ENCODE data around the gene WFDC9.
"Not testable (repeated sequence)": the region's sequence is repeated elsewhere in the genome, so short reads cannot be mapped to it uniquely, and the experiment has no call there.

WFDC9 gene

DNA sequence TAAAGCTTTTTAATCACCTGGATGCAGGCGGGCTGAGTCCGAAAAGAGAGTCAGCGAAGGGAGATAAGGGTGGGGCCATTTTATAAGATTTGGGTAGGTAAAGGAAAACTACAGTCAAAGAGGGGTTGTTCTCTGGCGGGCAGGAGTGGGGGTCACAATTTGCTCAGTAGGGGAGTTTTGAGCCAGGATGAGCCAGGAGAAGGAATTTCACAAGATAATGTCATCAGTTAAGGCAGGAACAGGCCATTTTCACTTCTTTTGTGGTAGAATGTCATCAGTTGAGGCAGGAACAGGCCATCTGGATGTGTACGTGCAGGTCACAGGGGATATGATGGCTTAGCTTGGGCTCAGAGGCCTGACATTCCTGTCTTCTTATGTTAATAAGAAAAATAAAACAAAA is 46.8 kb downstream of the WFDC9 start:
- not testable (repeated sequence) for H3K4me3 ChIP-seq (replicated peaks; ENCODE audit: insufficient read depth, low read length); DNase-seq (ENCODE audit: low read depth in 1 of 2, low spot score in 1 of 2); H3K27ac ChIP-seq (replicated peaks)
- peaks cover 13% of the 10 kb centered on the region for H3K27me3 ChIP-seq (ENCODE audit: insufficient read depth, poor library complexity, severe bottlenecking)

GRCh38 chr20:45583502-45583901 is 47.6 kb downstream of the WFDC9 start:
- Histone ChIP-seq H3K27me3 (ENCODE audit: insufficient read depth, poor library complexity, severe bottlenecking) (peaks cover 13% of the 10 kb centered on the region), H3K27ac (replicated peaks) (no peak overlapping the region), H3K4me3 (replicated peaks; ENCODE audit: insufficient read depth, low read length) (no peak overlapping the region)
- DNase-seq (ENCODE audit: low read depth in 1 of 2, low spot score in 1 of 2) = no peak
- TF ChIP-seq SPI1 (IDR thresholded peaks at IDR 0.05; ENCODE audit: borderline replicate concordance, low read depth) = no peak
- TF ChIP-seq GABPA (IDR thresholded peaks at IDR 0.05; ENCODE audit: low read depth) = no peak
- TF ChIP-seq, protein P1, sequence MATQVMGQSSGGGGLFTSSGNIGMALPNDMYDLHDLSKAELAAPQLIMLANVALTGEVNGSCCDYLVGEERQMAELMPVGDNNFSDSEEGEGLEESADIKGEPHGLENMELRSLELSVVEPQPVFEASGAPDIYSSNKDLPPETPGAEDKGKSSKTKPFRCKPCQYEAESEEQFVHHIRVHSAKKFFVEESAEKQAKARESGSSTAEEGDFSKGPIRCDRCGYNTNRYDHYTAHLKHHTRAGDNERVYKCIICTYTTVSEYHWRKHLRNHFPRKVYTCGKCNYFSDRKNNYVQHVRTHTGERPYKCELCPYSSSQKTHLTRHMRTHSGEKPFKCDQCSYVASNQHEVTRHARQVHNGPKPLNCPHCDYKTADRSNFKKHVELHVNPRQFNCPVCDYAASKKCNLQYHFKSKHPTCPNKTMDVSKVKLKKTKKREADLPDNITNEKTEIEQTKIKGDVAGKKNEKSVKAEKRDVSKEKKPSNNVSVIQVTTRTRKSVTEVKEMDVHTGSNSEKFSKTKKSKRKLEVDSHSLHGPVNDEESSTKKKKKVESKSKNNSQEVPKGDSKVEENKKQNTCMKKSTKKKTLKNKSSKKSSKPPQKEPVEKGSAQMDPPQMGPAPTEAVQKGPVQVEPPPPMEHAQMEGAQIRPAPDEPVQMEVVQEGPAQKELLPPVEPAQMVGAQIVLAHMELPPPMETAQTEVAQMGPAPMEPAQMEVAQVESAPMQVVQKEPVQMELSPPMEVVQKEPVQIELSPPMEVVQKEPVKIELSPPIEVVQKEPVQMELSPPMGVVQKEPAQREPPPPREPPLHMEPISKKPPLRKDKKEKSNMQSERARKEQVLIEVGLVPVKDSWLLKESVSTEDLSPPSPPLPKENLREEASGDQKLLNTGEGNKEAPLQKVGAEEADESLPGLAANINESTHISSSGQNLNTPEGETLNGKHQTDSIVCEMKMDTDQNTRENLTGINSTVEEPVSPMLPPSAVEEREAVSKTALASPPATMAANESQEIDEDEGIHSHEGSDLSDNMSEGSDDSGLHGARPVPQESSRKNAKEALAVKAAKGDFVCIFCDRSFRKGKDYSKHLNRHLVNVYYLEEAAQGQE (IDR thresholded peaks at IDR 0.05; ENCODE audit: insufficient replicate concordance, low read depth) = no peak
- TF ChIP-seq POLR2AphosphoS5 (IDR thresholded peaks at IDR 0.05; ENCODE audit: low read depth) = no peak
- TF ChIP-seq, protein P2, sequence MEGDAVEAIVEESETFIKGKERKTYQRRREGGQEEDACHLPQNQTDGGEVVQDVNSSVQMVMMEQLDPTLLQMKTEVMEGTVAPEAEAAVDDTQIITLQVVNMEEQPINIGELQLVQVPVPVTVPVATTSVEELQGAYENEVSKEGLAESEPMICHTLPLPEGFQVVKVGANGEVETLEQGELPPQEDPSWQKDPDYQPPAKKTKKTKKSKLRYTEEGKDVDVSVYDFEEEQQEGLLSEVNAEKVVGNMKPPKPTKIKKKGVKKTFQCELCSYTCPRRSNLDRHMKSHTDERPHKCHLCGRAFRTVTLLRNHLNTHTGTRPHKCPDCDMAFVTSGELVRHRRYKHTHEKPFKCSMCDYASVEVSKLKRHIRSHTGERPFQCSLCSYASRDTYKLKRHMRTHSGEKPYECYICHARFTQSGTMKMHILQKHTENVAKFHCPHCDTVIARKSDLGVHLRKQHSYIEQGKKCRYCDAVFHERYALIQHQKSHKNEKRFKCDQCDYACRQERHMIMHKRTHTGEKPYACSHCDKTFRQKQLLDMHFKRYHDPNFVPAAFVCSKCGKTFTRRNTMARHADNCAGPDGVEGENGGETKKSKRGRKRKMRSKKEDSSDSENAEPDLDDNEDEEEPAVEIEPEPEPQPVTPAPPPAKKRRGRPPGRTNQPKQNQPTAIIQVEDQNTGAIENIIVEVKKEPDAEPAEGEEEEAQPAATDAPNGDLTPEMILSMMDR (IDR thresholded peaks at IDR 0.05; ENCODE audit: insufficient read depth, low read length) = no peak

- TF ChIP-seq, protein P1 (IDR thresholded peaks at IDR 0.05; ENCODE audit: insufficient replicate concordance, low read depth) = no peak
- TF ChIP-seq GABPA (IDR thresholded peaks at IDR 0.05; ENCODE audit: low read depth) = no peak
- TF ChIP-seq, protein P2 (IDR thresholded peaks at IDR 0.05; ENCODE audit: insufficient read depth, low read length) = no peak
- peak; percentile 27; the same call in 1 of the 2 replicates for TF ChIP-seq SPI1 (IDR thresholded peaks at IDR 0.05; ENCODE audit: borderline replicate concordance, low read depth)
- no peak for TF ChIP-seq POLR2AphosphoS5 (IDR thresholded peaks at IDR 0.05; ENCODE audit: low read depth)
- DNase-seq (ENCODE audit: low read depth in 1 of 2, low spot score in 1 of 2) = no peak
- H3K27ac ChIP-seq (replicated peaks) = no peak overlapping the region
- H3K4me3 ChIP-seq (replicated peaks; ENCODE audit: insufficient read depth, low read length) = no peak overlapping the region
- H3K27me3 ChIP-seq (ENCODE audit: insufficient read depth, poor library complexity, severe bottlenecking) = peaks cover 13% of the 10 kb centered on the region
Measured at GRCh38 chr20:45581702-45582101, 49.4 kb downstream of the WFDC9 start.

DNA sequence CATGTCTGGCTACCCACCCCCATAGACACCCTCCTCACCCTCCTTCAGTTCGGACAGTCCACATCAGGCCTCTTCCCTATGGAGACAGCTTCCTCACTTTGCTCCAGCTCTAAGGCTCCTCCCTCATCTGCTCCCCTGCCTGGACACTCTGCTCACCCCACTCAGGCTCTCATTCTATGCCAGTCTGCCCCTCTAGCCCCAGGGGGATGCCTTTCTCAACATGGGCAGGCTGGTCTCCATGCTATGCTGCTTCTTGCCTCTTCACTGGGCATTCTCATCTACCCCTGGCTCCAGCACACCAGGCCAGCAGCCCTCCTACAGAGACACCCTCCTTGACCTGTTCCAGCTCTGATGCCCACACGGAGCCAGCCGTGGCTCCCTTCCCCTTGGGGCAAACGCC is 51.9 kb downstream of the WFDC9 start, which contains the start of gene WFDC8:
Gene WFDC8 (minus strand): TSS at position 101 of the 400 bp plus-strand sequence. CDS start 37 bp downstream, at position 64.
- DNase-seq (ENCODE audit: low read depth in 1 of 2, low spot score in 1 of 2) = no peak
- Histone ChIP-seq H3K27me3 (ENCODE audit: insufficient read depth, poor library complexity, severe bottlenecking) (peaks cover 17% of the 10 kb centered on the region), H3K4me3 (replicated peaks; ENCODE audit: insufficient read depth, low read length) (no peak within 1 kb of the TSS), H3K27ac (replicated peaks) (no peak within 1 kb of the TSS)
- TF ChIP-seq POLR2AphosphoS5 (IDR thresholded peaks at IDR 0.05; ENCODE audit: low read depth) (no peak), SPI1 (IDR thresholded peaks at IDR 0.05; ENCODE audit: borderline replicate concordance, low read depth) (no peak), GABPA (IDR thresholded peaks at IDR 0.05; ENCODE audit: low read depth) (no peak)
- TF ChIP-seq, protein P2 (IDR thresholded peaks at IDR 0.05; ENCODE audit: insufficient read depth, low read length) = no peak
- TF ChIP-seq, protein P1 (IDR thresholded peaks at IDR 0.05; ENCODE audit: insufficient replicate concordance, low read depth) = no peak
